ENCODE data around the gene SPTBN4.

The SPTBN4 gene

DNA sequence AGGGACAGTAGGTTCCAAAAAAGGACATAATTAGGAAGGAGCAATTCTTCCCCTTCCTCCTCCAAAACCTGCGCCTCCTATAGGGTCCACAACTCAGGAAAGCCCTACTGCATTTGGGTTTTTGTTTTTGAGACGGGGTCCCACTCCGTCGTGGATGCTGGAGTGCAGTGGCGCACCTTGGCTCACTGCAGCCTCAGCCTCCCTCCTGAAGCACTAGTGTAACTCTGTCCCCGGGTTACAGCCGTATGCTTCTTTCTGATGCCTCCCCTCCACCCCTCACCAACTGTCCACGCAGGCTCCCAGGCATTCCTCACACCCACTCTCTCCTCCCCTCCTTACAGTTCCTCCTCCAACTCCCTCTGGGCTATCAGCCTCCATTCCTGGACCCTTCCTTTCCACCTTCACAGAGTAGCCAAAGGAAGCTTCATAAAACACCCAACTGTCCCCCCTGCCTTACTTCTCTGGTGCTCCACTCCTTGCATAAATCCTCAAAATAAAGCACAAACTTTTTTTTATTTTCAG lies 20.5 kb upstream of the SPTBN4 start:
- peak overlapping the region; percentile 82 for H4K8ac ChIP-seq (ENCODE audit: low read depth, low read length)

GRCh38 chr19:40449506-40449905 lies 17.3 kb upstream of the SPTBN4 start:
- no peak overlapping the region for H3K4ac ChIP-seq (ENCODE audit: low read depth, low read length)
- H2BK5ac ChIP-seq (ENCODE audit: low read depth, low read length, poor library complexity), result no peak overlapping the region
- H3K36me3 ChIP-seq (ENCODE audit: control insufficient read depth in 1 of 2, insufficient read depth in 2 of 2, low read length in 2 of 2), result peaks cover 5% of the 10 kb centered on the region in 2 experiments
- H2AFZ ChIP-seq (ENCODE audit: insufficient read depth, low read length, poor library complexity), result no peak overlapping the region
- no peak overlapping the region for H3K4me2 ChIP-seq (ENCODE audit: low read length)
- peaks cover 2% of the 10 kb centered on the region for H3K79me2 ChIP-seq (ENCODE audit: control insufficient read depth, insufficient read depth, low read length, poor library complexity)
- H3K23ac ChIP-seq (ENCODE audit: low read length), result no peak overlapping the region
- no peak overlapping the region for H2BK120ac ChIP-seq (ENCODE audit: insufficient read depth, low read length, poor library complexity)
- H4K91ac ChIP-seq (ENCODE audit: low read depth, low read length), result no peak overlapping the region
- no peak overlapping the region for H3K27ac ChIP-seq (ENCODE audit: low read depth, low read length)
- no peak overlapping the region for H3K14ac ChIP-seq (ENCODE audit: low read length)
- H3K4me1 ChIP-seq (ENCODE audit: control insufficient read depth in 1 of 2, insufficient read depth in 2 of 2, low read length in 2 of 2), result peaks cover 6 to 13% of the 10 kb centered on the region in 2 experiments
- H2BK12ac ChIP-seq (ENCODE audit: low read length), result no peak overlapping the region
- no peaks in the 10 kb centered on the region for H3K9me3 ChIP-seq (ENCODE audit: insufficient read depth, low read depth, low read length)
- H3K9ac ChIP-seq (ENCODE audit: low read length), result no peak overlapping the region
- H3K18ac ChIP-seq (ENCODE audit: low read length), result no peak overlapping the region
- WGBS (ENCODE audit: extremely low coverage, insufficient coverage, insufficient read length), result no CpG with 5 or more reads among the region's 4 CpGs
- no peaks in the 10 kb centered on the region for H3K27me3 ChIP-seq (ENCODE audit: insufficient read depth, low read length)
- no peak overlapping the region for H4K12ac ChIP-seq (ENCODE audit: low read depth, low read length)
- H3K79me1 ChIP-seq (ENCODE audit: low read length), result peaks cover 6% of the 10 kb centered on the region
- H4K8ac ChIP-seq (ENCODE audit: low read depth, low read length), result no peak overlapping the region
- DNase-seq, result no peak
- no peak overlapping the region for H3K4me3 ChIP-seq (ENCODE audit: low read depth, low read length)
- no peak overlapping the region for H2AK5ac ChIP-seq (ENCODE audit: low read length)

More for the DNA sequence above, 20.5 kb upstream of the SPTBN4 start:
- no peak for DNase-seq
- Histone ChIP-seq H4K12ac (ENCODE audit: low read depth, low read length) (no peak overlapping the region), H3K79me1 (ENCODE audit: low read length) (peaks cover 17% of the 10 kb centered on the region), H3K23ac (ENCODE audit: low read length) (no peak overlapping the region), H3K14ac (ENCODE audit: low read length) (peak overlapping the region; percentile 28), H3K79me2 (ENCODE audit: control insufficient read depth, insufficient read depth, low read length, poor library complexity) (peaks cover 16% of the 10 kb centered on the region), H3K18ac (ENCODE audit: low read length) (peak overlapping the region; percentile 48), H3K27me3 (ENCODE audit: insufficient read depth, low read length) (no peaks in the 10 kb centered on the region), H3K4me3 (ENCODE audit: low read depth, low read length) (no peak overlapping the region), H2BK5ac (ENCODE audit: low read depth, low read length, poor library complexity) (peak overlapping the region; percentile 57), H4K91ac (ENCODE audit: low read depth, low read length) (peak overlapping the region; percentile 72), H2AK5ac (ENCODE audit: low read length) (peak overlapping the region; percentile 65), H2BK12ac (ENCODE audit: low read length) (peak overlapping the region; percentile 52), H3K4ac (ENCODE audit: low read depth, low read length) (no peak overlapping the region), H3K4me1 (ENCODE audit: control insufficient read depth in 1 of 2, insufficient read depth in 2 of 2, low read length in 2 of 2) (peaks cover 12 to 17% of the 10 kb centered on the region in 2 experiments), H3K9me3 (ENCODE audit: insufficient read depth, low read depth, low read length) (no peaks in the 10 kb centered on the region), H2AFZ (ENCODE audit: insufficient read depth, low read length, poor library complexity) (no peak overlapping the region), H3K9ac (ENCODE audit: low read length) (no peak overlapping the region), H3K27ac (ENCODE audit: low read depth, low read length) (peak overlapping the region; percentile 14), H2BK120ac (ENCODE audit: insufficient read depth, low read length, poor library complexity) (peak overlapping the region; percentile 25), H3K36me3 (ENCODE audit: control insufficient read depth in 1 of 2, insufficient read depth in 2 of 2, low read length in 2 of 2) (peaks cover 14 to 15% of the 10 kb centered on the region in 2 experiments), H3K4me2 (ENCODE audit: low read length) (no peak overlapping the region)
- WGBS (ENCODE audit: extremely low coverage, insufficient coverage, insufficient read length), result no CpG with 5 or more reads among the region's 8 CpGs

- Histone ChIP-seq H3K4me1 (ENCODE audit: control insufficient read depth in 1 of 2, insufficient read depth in 2 of 2, low read length in 2 of 2) (peaks cover 6 to 9% of the 10 kb centered on the region in 2 experiments), H4K91ac (ENCODE audit: low read depth, low read length) (no peak overlapping the region), H3K14ac (ENCODE audit: low read length) (no peak overlapping the region), H3K23ac (ENCODE audit: low read length) (no peak overlapping the region), H3K9me3 (ENCODE audit: insufficient read depth, low read depth, low read length) (no peaks in the 10 kb centered on the region), H3K4ac (ENCODE audit: low read depth, low read length) (no peak overlapping the region), H4K8ac (ENCODE audit: low read depth, low read length) (no peak overlapping the region), H2BK5ac (ENCODE audit: low read depth, low read length, poor library complexity) (no peak overlapping the region), H3K27ac (ENCODE audit: low read depth, low read length) (no peak overlapping the region), H3K36me3 (ENCODE audit: control insufficient read depth in 1 of 2, insufficient read depth in 2 of 2, low read length in 2 of 2) (peaks cover 5% of the 10 kb centered on the region in 2 experiments), H3K79me1 (ENCODE audit: low read length) (peaks cover 3% of the 10 kb centered on the region), H3K4me2 (ENCODE audit: low read length) (no peak overlapping the region), H3K9ac (ENCODE audit: low read length) (no peak overlapping the region), H2AK5ac (ENCODE audit: low read length) (no peak overlapping the region), H3K18ac (ENCODE audit: low read length) (no peak overlapping the region), H2BK12ac (ENCODE audit: low read length) (no peak overlapping the region), H2AFZ (ENCODE audit: insufficient read depth, low read length, poor library complexity) (no peak overlapping the region), H2BK120ac (ENCODE audit: insufficient read depth, low read length, poor library complexity) (no peak overlapping the region), H4K12ac (ENCODE audit: low read depth, low read length) (no peak overlapping the region), H3K27me3 (ENCODE audit: insufficient read depth, low read length) (no peaks in the 10 kb centered on the region), H3K79me2 (ENCODE audit: control insufficient read depth, insufficient read depth, low read length, poor library complexity) (peaks cover 2% of the 10 kb centered on the region), H3K4me3 (ENCODE audit: low read depth, low read length) (no peak overlapping the region)
- no CpG with 5 or more reads among the region's 4 CpGs for WGBS (ENCODE audit: extremely low coverage, insufficient coverage, insufficient read length)
- DNase-seq, result peak in 1 of 2 donors; percentile 28
Measured at GRCh38 chr19:40450664-40451063, 16.1 kb upstream of the SPTBN4 start.

DNA sequence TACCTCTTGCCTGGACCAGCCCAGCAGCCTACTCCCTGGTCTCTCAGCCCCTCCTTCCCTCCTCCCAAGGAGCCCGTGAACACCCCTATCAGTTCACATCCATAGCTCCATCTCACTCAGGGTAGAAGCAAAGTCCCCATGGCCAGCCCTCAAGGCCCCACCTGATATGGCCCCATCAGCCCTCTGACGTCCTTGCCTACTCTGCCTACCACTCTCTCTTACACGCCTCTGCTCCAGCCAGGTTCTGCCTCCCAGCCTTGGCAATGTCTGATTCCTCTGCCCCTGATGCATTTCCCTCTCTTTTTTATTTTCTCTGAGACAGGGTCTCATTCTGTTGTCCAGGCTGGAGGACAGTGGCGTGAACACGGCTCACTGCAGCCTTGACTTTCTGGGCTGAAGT lies 14.8 kb upstream of the SPTBN4 start:
- no peak overlapping the region for H2AFZ ChIP-seq (ENCODE audit: insufficient read depth, low read length, poor library complexity)
- WGBS (ENCODE audit: extremely low coverage, insufficient coverage, insufficient read length), result no CpG with 5 or more reads among the region's 5 CpGs
- H2BK5ac ChIP-seq (ENCODE audit: low read depth, low read length, poor library complexity), result no peak overlapping the region
- no peak overlapping the region for H4K8ac ChIP-seq (ENCODE audit: low read depth, low read length)
- no peaks in the 10 kb centered on the region for H3K4me1 ChIP-seq (ENCODE audit: control insufficient read depth in 1 of 2, insufficient read depth in 2 of 2, low read length in 2 of 2)
- H3K27ac ChIP-seq (ENCODE audit: low read depth, low read length), result no peak overlapping the region
- no peak overlapping the region for H2BK120ac ChIP-seq (ENCODE audit: insufficient read depth, low read length, poor library complexity)
- H2AK5ac ChIP-seq (ENCODE audit: low read length), result no peak overlapping the region
- H3K36me3 ChIP-seq (ENCODE audit: control insufficient read depth in 1 of 2, insufficient read depth in 2 of 2, low read length in 2 of 2), result peaks cover 5% of the 10 kb centered on the region in 2 experiments
- no peak overlapping the region for H3K4me3 ChIP-seq (ENCODE audit: low read depth, low read length)
- H4K12ac ChIP-seq (ENCODE audit: low read depth, low read length), result no peak overlapping the region
- no peaks in the 10 kb centered on the region for H3K79me1 ChIP-seq (ENCODE audit: low read length)
- H4K91ac ChIP-seq (ENCODE audit: low read depth, low read length), result no peak overlapping the region
- H3K18ac ChIP-seq (ENCODE audit: low read length), result no peak overlapping the region
- H3K4me2 ChIP-seq (ENCODE audit: low read length), result no peak overlapping the region
- no peaks in the 10 kb centered on the region for H3K79me2 ChIP-seq (ENCODE audit: control insufficient read depth, insufficient read depth, low read length, poor library complexity)
- H3K9ac ChIP-seq (ENCODE audit: low read length), result peak overlapping the region; percentile 7
- H3K4ac ChIP-seq (ENCODE audit: low read depth, low read length), result no peak overlapping the region
- no peaks in the 10 kb centered on the region for H3K9me3 ChIP-seq (ENCODE audit: insufficient read depth, low read depth, low read length)
- H2BK12ac ChIP-seq (ENCODE audit: low read length), result no peak overlapping the region
- no peak overlapping the region for H3K14ac ChIP-seq (ENCODE audit: low read length)
- H3K23ac ChIP-seq (ENCODE audit: low read length), result no peak overlapping the region
- DNase-seq, result no peak
- no peaks in the 10 kb centered on the region for H3K27me3 ChIP-seq (ENCODE audit: insufficient read depth, low read length)

Data from trophoblast cell (in vitro differentiated cells and primary cell).